TTC549 (cell line): ENCODE results near the gene PLK3.
"Not testable (repeated sequence)": the region's sequence is repeated elsewhere in the genome, so short reads cannot be mapped to it uniquely, and the experiment has no call there.

Experiments
- FAIRE-seq: peaks from 2 replicates; lab custom pipeline; 2012; peaks lifted over from hg19 to GRCh38; lab: Jason Lieb, UNC

PLK3 gene

DNA sequence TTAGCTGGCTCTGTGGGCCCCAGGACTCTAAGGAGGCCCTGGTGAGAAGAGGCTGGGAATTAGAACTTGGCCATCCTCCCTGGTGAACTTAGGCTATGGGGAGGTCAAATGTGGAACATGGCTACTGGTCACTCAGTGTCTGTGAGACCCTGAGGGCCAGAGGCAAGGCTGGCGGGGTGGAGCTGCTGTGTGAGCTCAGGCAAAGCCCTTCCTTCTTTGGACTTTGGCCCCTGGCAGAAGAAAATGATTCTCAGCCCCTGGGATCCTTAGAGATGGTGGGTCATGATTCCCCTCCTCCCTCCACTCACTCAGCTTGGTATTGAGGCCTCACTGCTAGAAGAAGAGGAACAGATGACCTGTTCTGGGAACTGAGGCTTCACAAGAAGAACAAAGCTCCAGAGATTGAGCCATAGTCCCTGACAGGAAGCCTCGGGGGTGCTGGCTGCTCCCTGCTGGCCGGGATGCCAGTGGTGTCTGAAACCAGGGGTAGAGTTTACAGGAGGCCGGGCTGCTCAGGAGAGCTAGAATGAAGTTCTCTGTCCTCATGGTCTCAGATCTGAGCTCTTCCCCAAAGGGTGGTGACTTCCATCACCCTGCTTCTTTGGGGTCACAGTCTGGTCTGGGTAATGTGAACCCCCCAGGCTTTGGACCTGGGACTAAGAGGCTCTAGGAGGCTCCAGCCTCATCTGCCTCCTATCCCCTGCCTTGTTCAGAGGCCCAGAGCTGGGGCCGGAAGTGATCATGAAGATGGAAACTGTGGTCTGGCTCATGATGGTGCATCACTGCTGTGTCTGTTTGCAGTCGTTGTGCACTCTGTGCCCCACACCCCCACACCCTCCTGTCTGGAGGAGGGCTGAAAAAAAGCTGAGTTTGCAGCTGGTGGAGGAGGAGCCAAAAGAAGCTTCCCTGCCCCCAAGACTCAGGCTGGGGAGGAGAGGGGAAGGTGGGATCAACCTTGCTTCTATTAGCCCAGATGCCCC lies 9.1 kb downstream of the PLK3 start:
- FAIRE-seq = no peak

DNA sequence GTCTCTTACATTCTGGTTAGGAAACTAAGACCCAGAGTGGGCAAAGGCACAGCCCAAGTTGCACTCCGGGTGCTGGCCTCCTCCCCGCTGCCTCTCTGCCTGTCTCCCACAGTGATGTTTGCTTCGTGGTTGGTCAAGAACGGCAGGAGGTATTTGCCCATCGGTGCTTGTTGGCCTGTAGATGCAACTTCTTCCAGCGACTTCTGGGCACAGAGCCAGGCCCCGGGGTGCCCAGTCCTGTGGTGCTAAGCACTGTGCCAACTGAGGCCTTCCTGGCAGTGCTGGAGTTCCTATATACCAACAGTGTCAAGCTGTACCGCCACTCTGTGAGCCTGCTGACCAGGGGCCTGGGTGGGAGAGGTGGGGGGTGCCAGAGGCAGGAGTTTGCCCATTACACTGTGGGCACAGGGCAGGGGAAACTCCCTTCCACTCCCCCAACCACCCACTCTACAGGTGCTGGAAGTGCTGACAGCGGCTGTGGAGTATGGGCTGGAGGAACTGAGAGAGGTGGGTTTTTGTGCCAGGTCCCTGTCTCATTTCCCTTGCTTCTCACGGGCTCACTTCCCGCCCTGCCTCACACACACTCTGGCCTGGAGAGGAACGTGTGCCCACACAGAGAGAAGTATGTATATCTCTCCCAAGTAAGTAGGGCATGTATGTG lies 10.1 kb downstream of the PLK3 start:
- no peak for FAIRE-seq

DNA sequence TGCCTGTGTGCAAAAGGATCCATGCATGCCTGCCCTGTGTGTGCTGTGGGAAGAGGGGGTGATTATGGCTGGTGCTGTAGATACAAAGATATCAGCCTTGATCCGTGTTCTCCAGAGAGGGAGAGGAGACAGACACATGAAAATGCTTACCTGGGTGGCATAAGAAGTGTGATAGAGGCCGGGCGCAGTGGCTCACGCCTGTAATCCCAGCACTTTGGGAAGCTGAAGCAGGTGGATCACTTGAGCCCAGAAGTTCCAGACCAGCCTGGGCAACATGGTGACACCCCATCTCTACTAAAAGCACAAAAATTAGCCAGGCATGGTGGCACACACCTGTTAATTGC lies 10.6 kb downstream of the PLK3 start:
- not testable (repeated sequence) for FAIRE-seq

DNA sequence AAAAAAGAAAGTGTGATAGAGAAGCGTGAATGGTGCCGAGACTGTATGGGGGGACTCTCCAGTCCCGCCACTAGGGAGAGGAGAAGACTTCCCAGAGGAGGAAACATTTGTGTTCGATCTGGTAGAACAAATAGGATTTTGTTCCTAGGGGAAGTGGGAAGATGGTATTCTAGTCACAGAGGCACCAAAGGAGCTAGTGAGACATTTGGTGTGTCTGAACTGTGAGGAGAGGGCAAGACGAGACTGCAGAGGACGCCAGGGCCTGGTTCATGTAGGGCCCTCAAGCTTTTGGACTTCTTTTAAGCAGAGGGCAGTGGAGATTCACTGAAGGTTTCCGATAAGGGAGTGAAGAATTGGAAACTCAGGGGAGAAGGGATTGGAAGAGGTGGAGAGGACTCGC lies 11.1 kb downstream of the PLK3 start:
- FAIRE-seq = no peak

DNA sequence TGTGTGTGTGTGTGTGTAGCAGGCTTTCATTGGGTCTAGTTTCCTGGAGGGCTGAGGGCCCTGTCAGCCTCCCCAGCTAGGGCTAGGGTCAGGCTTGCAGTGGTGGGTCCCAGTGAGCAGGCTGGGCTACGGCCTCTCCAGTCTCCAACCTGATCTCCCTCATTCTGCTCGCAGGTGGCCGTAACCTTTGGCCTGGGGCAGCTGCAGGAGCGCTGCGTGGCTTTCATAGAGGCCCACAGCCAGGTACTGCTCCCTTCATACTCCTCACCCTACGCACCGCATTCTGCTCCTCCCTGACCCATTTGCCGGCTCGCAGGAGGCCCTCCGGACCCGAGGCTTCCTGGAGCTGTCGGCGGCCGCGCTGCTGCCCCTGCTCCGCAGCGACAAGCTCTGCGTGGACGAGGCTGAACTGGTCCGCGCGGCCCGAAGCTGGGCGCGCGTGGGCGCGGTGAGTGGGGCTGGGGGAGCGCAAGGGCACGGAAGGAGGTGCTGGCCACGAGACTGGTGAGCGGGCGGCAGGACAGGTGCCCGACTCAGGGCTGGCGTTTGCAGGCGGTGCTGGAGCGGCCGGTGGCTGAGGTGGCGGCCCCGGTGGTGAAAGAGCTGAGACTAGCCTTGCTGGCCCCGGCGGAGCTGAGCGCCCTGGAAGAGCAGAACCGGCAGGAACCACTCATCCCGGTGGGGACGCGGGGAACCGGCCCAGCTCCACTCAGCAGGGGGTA lies 12.8 kb downstream of the PLK3 start:
- FAIRE-seq = no peak

GRCh38 chr1:44815926-44816325 lies 15.7 kb downstream of the PLK3 start:
- FAIRE-seq = not testable (repeated sequence)

GRCh38 chr1:44817307-44817706 lies 17.1 kb downstream of the PLK3 start:
- no peak for FAIRE-seq

GRCh38 chr1:44817771-44818495 lies 17.8 kb downstream of the PLK3 start:
- FAIRE-seq = no peak

DNA sequence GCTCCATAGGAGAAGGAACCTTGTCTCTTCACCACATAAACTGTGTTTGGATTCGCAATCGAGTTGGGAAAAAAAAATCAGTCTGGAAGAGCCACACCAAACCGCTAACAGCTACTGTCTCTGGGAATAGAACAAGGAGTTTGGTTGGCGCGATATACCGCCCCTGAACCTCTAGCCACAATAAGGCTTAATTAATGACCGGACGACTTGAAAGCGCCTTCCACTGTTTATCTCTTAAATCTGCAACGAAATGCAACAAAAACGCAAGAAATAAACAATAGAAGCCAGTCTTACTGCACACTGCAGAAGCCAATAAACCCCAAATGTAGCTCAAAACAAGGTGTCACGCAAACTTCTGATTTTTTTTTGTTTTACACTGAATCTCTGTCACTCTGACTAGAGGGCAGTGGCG lies 19.0 kb downstream of the PLK3 start:
- no peak for FAIRE-seq

GRCh38 chr1:44819608-44820327 lies 19.6 kb downstream of the PLK3 start:
- FAIRE-seq = peak; percentile 95

DNA sequence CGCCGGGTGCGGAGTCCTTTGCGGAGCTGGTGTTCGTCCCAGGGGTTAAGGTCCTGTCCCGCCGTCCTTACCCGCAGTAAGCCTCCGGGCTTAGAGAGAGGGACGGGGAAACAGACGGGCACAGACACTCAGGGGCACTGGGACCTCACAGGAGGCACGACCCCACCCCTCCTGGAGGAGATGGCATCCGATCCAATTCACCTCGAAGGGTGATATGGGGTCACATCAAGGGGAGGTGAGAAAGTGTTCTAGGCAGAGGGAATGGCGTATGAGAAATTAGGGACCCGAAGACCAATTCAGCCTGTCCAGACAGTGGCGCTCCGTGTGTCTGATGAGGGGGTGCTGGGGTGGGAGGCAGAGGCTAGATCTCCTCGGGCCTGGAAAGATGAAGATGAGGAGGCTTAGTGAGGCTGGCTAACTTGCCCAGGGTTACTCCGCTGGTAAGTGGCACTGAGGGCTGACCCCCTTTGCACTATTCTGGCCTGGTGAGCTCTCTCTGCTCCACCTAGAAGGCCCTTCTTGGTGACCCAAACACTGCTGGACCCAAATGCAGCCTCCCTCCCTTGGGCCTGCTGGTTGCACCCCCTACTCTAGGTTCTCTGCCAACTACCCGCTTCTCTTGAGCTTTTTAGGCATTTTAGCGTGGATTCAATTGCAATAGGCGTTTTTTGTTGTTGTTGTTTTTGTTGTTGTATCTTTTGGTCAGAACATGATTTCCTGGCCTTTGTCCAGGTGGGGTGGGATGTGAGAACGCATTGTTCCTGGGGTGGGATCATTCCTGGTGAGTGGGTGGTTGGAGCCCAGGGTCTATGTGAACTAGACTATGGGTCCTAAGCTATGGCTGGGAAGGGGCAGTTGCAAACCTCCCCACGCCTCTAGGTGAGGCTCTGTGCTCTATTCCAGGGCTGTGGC lies 20.4 kb downstream of the PLK3 start:
- FAIRE-seq = no peak

- no peak for FAIRE-seq
Observed at GRCh38 chr1:44821240-44821715, 21.1 kb downstream of the PLK3 start.

GRCh38 chr1:44822131-44822701 lies 22.0 kb downstream of the PLK3 start:
- FAIRE-seq = no peak

- no peak for FAIRE-seq
Observed at GRCh38 chr1:44822981-44823451, 22.8 kb downstream of the PLK3 start.

DNA sequence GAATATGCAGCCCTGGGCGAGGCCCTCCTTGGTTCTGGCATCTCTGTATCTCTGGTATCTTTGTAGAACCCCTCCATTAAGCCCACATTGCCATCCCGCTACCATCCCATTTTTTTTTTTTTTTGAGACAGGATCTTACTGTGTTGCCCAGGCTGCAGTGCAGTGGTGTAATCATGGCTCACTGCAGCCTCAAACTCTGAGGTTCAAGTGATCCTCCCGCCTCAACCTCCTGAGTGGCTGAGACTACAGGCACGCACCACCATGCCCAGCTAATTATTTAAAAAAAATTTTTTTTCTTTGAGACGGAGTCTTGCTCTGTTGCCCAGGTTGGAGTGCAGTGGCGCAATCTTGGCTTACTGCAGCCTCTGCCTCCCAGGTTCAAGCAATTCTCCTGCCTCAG lies 24.2 kb downstream of the PLK3 start:
- not testable (repeated sequence) for FAIRE-seq

GRCh38 chr1:44826375-44827196 lies 26.4 kb downstream of the PLK3 start:
- FAIRE-seq = no peak

- no peak for FAIRE-seq
Observed at GRCh38 chr1:44827197-44828002, 27.2 kb downstream of the PLK3 start.
